OCI-LY1 (cell line): Measurements from ENCODE around the gene SCN8A.

ENCODE experiments used
- H2AFZ ChIP-seq: fragments of 200-600 bp; sonication (generic), shearing (Covaris generic); 2 replicates; pipeline ENCODE4 v1.6.0; 2014; ENCODE audit warnings: antibody characterized with exemption, mild to moderate bottlenecking, low read length
- H3F3A ChIP-seq: fragments of 200-600 bp; sonication (generic), shearing (Covaris generic); 2 replicates; pipeline ENCODE4 v1.6.0; 2014; ENCODE audit warnings: mild to moderate bottlenecking, antibody characterized with exemption, low read length, moderate library complexity; ENCODE audit not compliant: insufficient read depth
- H3K27ac ChIP-seq: fragments of 200-600 bp; sonication (generic); 2 replicates; pipeline ENCODE4 v1.5.1; 2014; ENCODE audit warnings: low read length, mixed run types, mild to moderate bottlenecking, low read depth; ENCODE audit not compliant: poor library complexity, severe bottlenecking
- H3K27me3 ChIP-seq: fragments of 200-600 bp; sonication (generic); 2 replicates; pipeline ENCODE4 v1.6.0; 2014; ENCODE audit warnings: antibody characterized with exemption, mild to moderate bottlenecking, low read length, moderate library complexity; ENCODE audit not compliant: insufficient read depth
- H3K36me3 ChIP-seq: fragments of 200-600 bp; sonication (generic); 2 replicates; pipeline ENCODE4 v1.6.1; 2014; ENCODE audit warnings: mild to moderate bottlenecking, antibody characterized with exemption, low read length, moderate library complexity, mixed read lengths; ENCODE audit not compliant: insufficient read depth
- H3K4me1 ChIP-seq: fragments of 200-600 bp; sonication (generic); 2 replicates; pipeline ENCODE4 v1.5.1; 2014; ENCODE audit warnings: mild to moderate bottlenecking, low read length, moderate library complexity; ENCODE audit not compliant: insufficient read depth, severe bottlenecking
- H3K4me2 ChIP-seq: fragments of 200-600 bp; sonication (generic), shearing (Covaris generic); 2 replicates; pipeline ENCODE4 v1.6.1; 2014; ENCODE audit warnings: low read length
- H3K4me3 ChIP-seq: fragments of 200-600 bp; sonication (generic); 2 replicates; pipeline ENCODE4 v1.5.1; 2014; ENCODE audit warnings: low read length, low read depth, mild to moderate bottlenecking, mixed read lengths; ENCODE audit not compliant: poor library complexity, severe bottlenecking
- H3K79me2 ChIP-seq: fragments of 200-600 bp; shearing (Covaris generic); 2 replicates; pipeline ENCODE4 v1.6.1; 2016; ENCODE audit warnings: mixed run types, low read length, mixed read lengths; ENCODE audit not compliant: insufficient read depth
- H3K9ac ChIP-seq: fragments of 200-600 bp; sonication (generic), shearing (Covaris generic); 2 replicates; pipeline ENCODE4 v1.6.1; 2014; ENCODE audit warnings: mild to moderate bottlenecking, low read length, mixed read lengths
- H3K9me2 ChIP-seq: fragments of 200-600 bp; sonication (generic), shearing (Covaris generic); 2 replicates; pipeline ENCODE4 v1.6.1; 2014; ENCODE audit warnings: low read depth, mild to moderate bottlenecking, low read length, mixed read lengths
- H3K9me3 ChIP-seq: fragments of 200-600 bp; shearing (Covaris generic); 2 replicates; pipeline ENCODE4 v1.6.1; 2014; ENCODE audit warnings: low read length, mixed read lengths
- H4K20me1 ChIP-seq: fragments of 200-600 bp; sonication (generic), shearing (Covaris generic); 2 replicates; pipeline ENCODE4 v1.6.0; 2016; ENCODE audit warnings: mild to moderate bottlenecking, low read length; ENCODE audit not compliant: insufficient read depth
- CTCF ChIP-seq: fragments of 200-600 bp; sonication (generic), shearing (Covaris generic); IDR thresholded peaks from 2 replicates; pipeline ENCODE4 v1.5.1; 2017; ENCODE audit warnings: mild to moderate bottlenecking, antibody characterized with exemption, low read length, moderate library complexity, mixed read lengths
- EZH2 ChIP-seq: fragments of 200-600 bp; sonication (generic), shearing (Covaris generic); IDR thresholded peaks from 2 replicates; pipeline ENCODE4 v1.8.0; 2017; ENCODE audit warnings: borderline replicate concordance, mixed run types, mild to moderate bottlenecking, antibody characterized with exemption, low read length, moderate library complexity, mixed read lengths

SCN8A gene

GRCh38 chr12:51850965-51851299 lies 259.9 kb downstream of the SCN8A start:
- H3K4me2 ChIP-seq, result no peak overlapping the region
- no peaks in the 10 kb centered on the region for H3K9me3 ChIP-seq
- H4K20me1 ChIP-seq, result no peaks in the 10 kb centered on the region
- H3K4me1 ChIP-seq, result no peaks in the 10 kb centered on the region
- no peaks in the 10 kb centered on the region for H3F3A ChIP-seq
- H3K79me2 ChIP-seq, result no peaks in the 10 kb centered on the region
- no peaks in the 10 kb centered on the region for H3K36me3 ChIP-seq
- H2AFZ ChIP-seq, result no peak overlapping the region
- no peak overlapping the region for H3K27ac ChIP-seq
- no peaks in the 10 kb centered on the region for H3K9me2 ChIP-seq
- H3K9ac ChIP-seq, result no peak overlapping the region
- H3K4me3 ChIP-seq, result no peak overlapping the region
- TF ChIP-seq EZH2, result no peak
- no peaks in the 10 kb centered on the region for H3K27me3 ChIP-seq

GRCh38 chr12:51851413-51852124 lies 260.5 kb downstream of the SCN8A start:
- Histone ChIP-seq H3K9ac (no peak overlapping the region), H3K4me1 (no peaks in the 10 kb centered on the region), H3K27me3 (no peaks in the 10 kb centered on the region), H3K9me3 (no peaks in the 10 kb centered on the region), H3K27ac (no peak overlapping the region), H2AFZ (no peak overlapping the region), H3K4me3 (no peak overlapping the region), H3K9me2 (no peaks in the 10 kb centered on the region), H4K20me1 (no peaks in the 10 kb centered on the region), H3K36me3 (no peaks in the 10 kb centered on the region), H3K79me2 (no peaks in the 10 kb centered on the region), H3F3A (no peaks in the 10 kb centered on the region), H3K4me2 (no peak overlapping the region)
- TF ChIP-seq CTCF (no peak), EZH2 (no peak)

GRCh38 chr12:51852404-51853137 lies 261.5 kb downstream of the SCN8A start:
- H3K9ac ChIP-seq, result no peak overlapping the region
- no peak overlapping the region for H3K27ac ChIP-seq
- no peaks in the 10 kb centered on the region for H3F3A ChIP-seq
- no peak overlapping the region for H3K4me3 ChIP-seq
- no peaks in the 10 kb centered on the region for H4K20me1 ChIP-seq
- no peak for TF ChIP-seq EZH2
- no peak for TF ChIP-seq CTCF
- H3K9me3 ChIP-seq, result no peaks in the 10 kb centered on the region
- no peaks in the 10 kb centered on the region for H3K36me3 ChIP-seq
- no peaks in the 10 kb centered on the region for H3K9me2 ChIP-seq
- H3K27me3 ChIP-seq, result no peaks in the 10 kb centered on the region
- H3K4me1 ChIP-seq, result no peaks in the 10 kb centered on the region
- H2AFZ ChIP-seq, result no peak overlapping the region
- H3K79me2 ChIP-seq, result no peaks in the 10 kb centered on the region
- no peak overlapping the region for H3K4me2 ChIP-seq
